Stimulated activated CD8-positive, alpha-beta memory T cell treated with anti-CD3 and anti-CD28 coated beads, Interleukin-15, amount 100 ng/mL, for 1 hour (primary cell): Measurements from ENCODE around the gene IARS2.
"Not testable (repeated sequence)": the region's sequence is repeated elsewhere in the genome, so short reads cannot be mapped to it uniquely, and the experiment has no call there.

Experiments
- DNase-seq: peaks from one replicate; pipeline ENCODE4 v3.0.0-alpha.2; 2020; ENCODE audit warnings: low read depth

The IARS2 gene

DNA sequence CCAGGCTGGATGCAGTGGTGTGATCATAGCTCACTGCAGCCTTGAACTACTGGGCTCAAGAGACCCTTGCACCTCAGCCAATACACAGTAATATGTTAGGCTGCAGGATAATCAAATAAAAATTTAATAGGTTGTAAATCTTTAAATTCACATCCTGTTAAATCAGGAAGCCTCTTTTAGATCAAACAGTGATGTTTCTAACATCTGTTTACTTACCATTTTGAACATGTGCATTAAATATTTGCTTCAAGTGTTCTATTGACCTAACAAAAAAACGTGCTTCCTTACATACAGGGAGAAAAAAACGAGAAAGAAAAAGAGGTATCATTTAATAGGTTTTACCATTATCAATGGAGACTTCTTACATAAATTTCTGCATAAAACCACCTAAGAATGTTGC is 70.6 kb downstream of the IARS2 start:
- DNase-seq: no peak

GRCh38 chr1:220166853-220167252 is 72.9 kb downstream of the IARS2 start:
- no peak for DNase-seq

DNA sequence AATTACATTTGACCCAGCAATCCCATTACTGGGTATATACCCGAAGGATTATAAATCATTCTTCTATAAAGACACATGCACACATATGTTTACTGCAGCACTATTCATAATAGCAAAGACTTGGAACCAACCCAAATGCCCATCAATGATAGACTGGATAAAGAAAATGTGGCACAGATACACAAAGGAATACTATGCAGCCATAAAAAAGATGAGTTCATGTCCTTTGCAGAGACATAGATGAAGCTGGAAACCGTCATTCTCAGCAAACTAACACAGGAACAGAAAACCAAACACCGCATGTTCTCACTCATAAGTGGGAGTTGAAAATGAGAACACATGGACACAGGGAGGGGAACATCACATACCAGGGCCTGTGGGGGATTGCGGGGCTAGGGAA is 76.0 kb downstream of the IARS2 start:
- not testable (repeated sequence) for DNase-seq

GRCh38 chr1:220170836-220171526 is 77.0 kb downstream of the IARS2 start:
- no peak for DNase-seq

DNA sequence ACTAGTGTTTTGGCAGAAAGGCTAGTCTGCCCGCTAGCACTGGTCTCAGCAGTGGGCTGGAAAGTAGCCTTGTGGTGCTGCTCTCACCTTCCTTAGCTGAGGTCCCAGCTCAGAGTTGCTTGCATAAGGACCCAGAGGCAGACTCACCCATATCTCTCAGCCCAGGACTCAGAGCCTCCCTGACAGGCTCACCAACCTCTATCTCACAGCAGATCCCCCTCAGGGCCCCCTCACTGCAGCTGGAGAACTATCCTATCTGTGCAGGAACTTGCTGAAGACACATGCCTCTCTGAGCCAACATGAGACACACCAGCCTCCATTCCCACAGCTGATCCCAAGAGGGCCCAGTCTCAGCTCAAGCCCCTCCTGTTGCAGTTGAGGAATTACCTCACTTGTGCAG is 82.6 kb downstream of the IARS2 start:
- no peak for DNase-seq

- DNase-seq: no peak
Observed at GRCh38 chr1:220182111-220182510, 88.2 kb downstream of the IARS2 start.

GRCh38 chr1:220182656-220183055 is 88.7 kb downstream of the IARS2 start:
- DNase-seq: no peak

DNA sequence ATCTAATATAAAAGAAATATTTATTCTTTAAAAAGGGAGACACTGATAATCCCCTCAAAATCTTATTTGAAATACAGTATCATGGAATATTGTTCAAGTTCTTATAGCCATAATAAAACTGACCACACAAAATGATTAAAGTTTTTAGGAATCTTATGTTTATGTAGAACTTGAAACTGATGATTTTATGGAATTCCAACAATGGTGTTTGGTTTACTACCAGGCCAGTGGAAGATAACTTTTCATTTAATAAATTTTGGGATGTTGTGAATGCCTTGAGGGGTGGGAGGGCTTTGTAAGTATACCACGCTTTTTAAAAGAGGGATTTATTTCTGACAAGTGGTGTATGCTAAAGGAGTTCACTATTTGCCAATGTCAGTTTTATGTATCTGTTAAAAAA is 90.6 kb downstream of the IARS2 start:
- no peak for DNase-seq

DNA sequence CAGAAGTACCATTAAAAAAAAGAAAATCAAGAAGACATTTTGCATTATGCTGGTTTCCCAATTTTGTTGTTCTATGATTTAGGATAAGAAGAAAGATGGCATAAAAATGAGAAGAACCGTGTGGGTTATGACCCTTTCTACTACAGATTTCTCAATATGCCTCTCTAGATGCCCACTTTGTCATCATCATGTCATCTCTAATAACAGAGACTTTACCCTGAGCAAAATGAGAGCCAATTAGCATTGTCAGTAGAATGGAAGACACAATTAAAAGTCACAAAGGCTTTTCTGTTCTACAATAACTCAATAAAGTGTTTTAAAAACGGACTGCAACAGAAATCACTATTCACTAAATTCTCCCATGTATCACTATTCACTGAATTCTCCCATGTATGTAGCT is 92.8 kb downstream of the IARS2 start:
- no peak for DNase-seq

DNA sequence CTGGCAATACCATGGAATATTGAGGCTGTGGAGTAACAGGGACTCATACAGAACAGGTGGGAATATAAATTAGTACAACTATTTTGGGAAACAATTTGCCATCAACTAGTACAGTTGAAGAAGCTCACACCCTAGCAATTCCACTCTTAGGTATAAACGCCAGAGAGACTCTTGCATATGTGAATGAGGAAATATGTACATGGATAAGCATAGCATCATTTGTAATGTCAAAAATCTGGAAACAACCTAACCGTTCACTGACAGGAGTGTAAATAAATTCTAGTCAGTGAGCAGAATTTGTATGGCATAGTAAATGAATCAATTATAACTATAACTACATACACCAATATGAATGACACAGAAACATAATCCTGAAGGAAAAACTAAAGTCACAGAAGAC is 94.6 kb downstream of the IARS2 start:
- no peak for DNase-seq

- DNase-seq: no peak
Observed at GRCh38 chr1:220189750-220190347, 95.9 kb downstream of the IARS2 start.

DNA sequence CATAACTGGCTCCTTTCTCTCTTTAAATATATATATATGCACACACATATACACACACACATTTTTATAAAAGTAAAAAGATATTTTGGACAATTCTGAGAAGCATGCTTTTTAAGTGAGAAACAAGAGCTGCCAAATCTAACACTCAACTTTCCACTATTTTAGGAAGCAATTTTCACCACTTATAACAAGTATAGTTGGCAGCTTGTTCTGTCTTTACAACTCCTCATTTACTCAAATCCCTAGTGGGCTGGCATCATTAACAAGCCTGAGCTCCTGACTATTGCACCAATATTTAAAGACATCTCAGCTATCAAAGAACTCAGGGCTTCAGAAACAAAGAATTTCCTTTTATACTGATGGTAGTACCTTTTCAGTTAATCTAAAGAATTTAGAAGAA is 101.8 kb downstream of the IARS2 start:
- DNase-seq: no peak
